Sigmoid colon (tissue), 7 donors: ENCODE measurements around the gene UPK3A. TPM values are rescaled to one million over a fixed set of nuclear protein-coding genes. Genes with fewer than 3 reads are reported as not detected.

Experiments
- DNase-seq: peaks from one replicate; pipeline ENCODE4 v3.0.0-alpha.2; 2019
- H3K27ac ChIP-seq, 4 donors: fragments of 200-600 bp; sonication (generic); one replicate each; pipeline ENCODE4 v1.5.1; 2016 to 2019; ENCODE audit warnings: mild to moderate bottlenecking in 1 of 4
- H3K27me3 ChIP-seq, 3 donors: fragments of 200-600 bp; sonication (generic); one replicate each; pipeline ENCODE4 v1.5.1; 2019; ENCODE audit warnings: mild to moderate bottlenecking in 1 of 3
- H3K36me3 ChIP-seq, 4 donors: fragments of 200-600 bp; sonication (generic); one replicate each; pipeline ENCODE4 v1.5.1; 2016 to 2019
- H3K4me1 ChIP-seq, 4 donors: fragments of 200-600 bp; sonication (generic); one replicate each; pipeline ENCODE4 v1.5.1; 2017 to 2019
- H3K4me3 ChIP-seq, 4 donors: fragments of 200-600 bp; sonication (generic); one replicate each; pipeline ENCODE4 v1.5.1; 2017 to 2019; ENCODE audit warnings: mild to moderate bottlenecking in 2 of 4, moderate library complexity in 1 of 4
- H3K9me3 ChIP-seq, 4 donors: fragments of 200-600 bp in 3 of 4; sonication (generic) in 3 of 4; one replicate each; pipeline versions ENCODE4 v1.5.1 to v1.6.1; 2013 to 2019
- EP300 ChIP-seq, 4 donors: sonication (generic); formaldehyde crosslinking; IDR thresholded peaks; one replicate each; pipeline ENCODE4 v1.6.1; 2017; ENCODE audit warnings: antibody characterized with exemption in 4 of 4
- POLR2A ChIP-seq, 2 donors: fragments of 450-650 bp; IDR thresholded peaks; one replicate each; pipeline ENCODE4 v1.6.1; 2016; ENCODE audit warnings: antibody characterized with exemption in 2 of 2, mild to moderate bottlenecking in 2 of 2, moderate library complexity in 2 of 2
- POLR2AphosphoS5 ChIP-seq, 4 donors: sonication (generic); formaldehyde crosslinking; IDR thresholded peaks; one replicate each; pipeline ENCODE4 v1.6.1; 2017; ENCODE audit warnings: antibody characterized with exemption in 4 of 4
- WGBS, 2 donors: extraction: QIAGEN DNeasy Blood & Tissue Kit; methylation state at CpG; one replicate each; pipeline ENCODE4 v1.1.7; 2013; 5-methylcytosine and 5-hydroxymethylcytosine counted together
- intact Hi-C: fragments of 100-400 bp; cut with DNase I; formaldehyde crosslinking; loops from one replicate; pipeline ENCODE4 v1.15.1; 2023
- polyA plus RNA-seq, 3 donors: library from polyadenylated mRNA; stranded (reverse); fragments of 200-250 nt; gene quantifications; one replicate each; pipeline ENCODE4 v1.2.3, GENCODE V29; 2013
- total RNA-seq, 4 donors: library from RNA; depleted of rRNA; stranded (reverse); fragments of >200 nt; gene quantifications; one replicate each; pipeline ENCODE4 v1.1.0, GENCODE V29; 2016
- TF ChIP-seq, protein P1 (sequence below), 4 experiments: fragments of 450-650 bp in 3 of 4; fragments of 200-600 bp in 1 of 4; IDR thresholded peaks; one replicate each; pipeline ENCODE4 v1.5.1; 2016 to 2019; ENCODE audit warnings: antibody characterized with exemption in 4 of 4, mild to moderate bottlenecking in 3 of 4, moderate library complexity in 2 of 4
- donor health status: healthy with polysubstance abuse.
- donor health status: Bipolar disorder and iron deficiency.
- donor health status: healthy.

UPK3A gene
- total and polyA plus RNA-seq, 7 donors: 0.98 TPM; not detected in 6

- H3K36me3 ChIP-seq: no peaks in the 10 kb centered on the region
- H3K9me3 ChIP-seq: no peaks in the 10 kb centered on the region
- no peak overlapping the region for H3K27ac ChIP-seq
- no peak for DNase-seq
- intact Hi-C loops: loop anchor here (5.0 kb wide), 1 partner anchor 33 kb away; no protein-coding TSS in a partner anchor
- peaks cover 0 to 9% (median 6%) of the 10 kb centered on the region in 4 donors for H3K4me1 ChIP-seq
- WGBS, 2 donors: 88 to 91% methylated on average over 6 of the region's 6 CpGs
- H3K4me3 ChIP-seq: no peak overlapping the region
- no peaks in the 10 kb centered on the region for H3K27me3 ChIP-seq
- no peak for TF ChIP-seq EP300 (IDR thresholded peaks at IDR 0.05)
- TF ChIP-seq POLR2AphosphoS5 (IDR thresholded peaks at IDR 0.05): no peak
- TF ChIP-seq, protein P1, sequence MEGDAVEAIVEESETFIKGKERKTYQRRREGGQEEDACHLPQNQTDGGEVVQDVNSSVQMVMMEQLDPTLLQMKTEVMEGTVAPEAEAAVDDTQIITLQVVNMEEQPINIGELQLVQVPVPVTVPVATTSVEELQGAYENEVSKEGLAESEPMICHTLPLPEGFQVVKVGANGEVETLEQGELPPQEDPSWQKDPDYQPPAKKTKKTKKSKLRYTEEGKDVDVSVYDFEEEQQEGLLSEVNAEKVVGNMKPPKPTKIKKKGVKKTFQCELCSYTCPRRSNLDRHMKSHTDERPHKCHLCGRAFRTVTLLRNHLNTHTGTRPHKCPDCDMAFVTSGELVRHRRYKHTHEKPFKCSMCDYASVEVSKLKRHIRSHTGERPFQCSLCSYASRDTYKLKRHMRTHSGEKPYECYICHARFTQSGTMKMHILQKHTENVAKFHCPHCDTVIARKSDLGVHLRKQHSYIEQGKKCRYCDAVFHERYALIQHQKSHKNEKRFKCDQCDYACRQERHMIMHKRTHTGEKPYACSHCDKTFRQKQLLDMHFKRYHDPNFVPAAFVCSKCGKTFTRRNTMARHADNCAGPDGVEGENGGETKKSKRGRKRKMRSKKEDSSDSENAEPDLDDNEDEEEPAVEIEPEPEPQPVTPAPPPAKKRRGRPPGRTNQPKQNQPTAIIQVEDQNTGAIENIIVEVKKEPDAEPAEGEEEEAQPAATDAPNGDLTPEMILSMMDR (IDR thresholded peaks at IDR 0.05): no peak
- no peak for TF ChIP-seq POLR2A (IDR thresholded peaks at IDR 0.05)
These were observed 20.2 kb downstream of the UPK3A start for GRCh38 chr22:45304971-45305370.

GRCh38 chr22:45305456-45306075 lies 20.8 kb downstream of the UPK3A start:
- 55 to 83% methylated on average over 6 of the region's 6 CpGs for WGBS, 2 donors
- TF ChIP-seq POLR2A (IDR thresholded peaks at IDR 0.05): no peak
- no peak for TF ChIP-seq EP300 (IDR thresholded peaks at IDR 0.05)
- TF ChIP-seq, protein P1 (IDR thresholded peaks at IDR 0.05): no peak
- TF ChIP-seq POLR2AphosphoS5 (IDR thresholded peaks at IDR 0.05): no peak

DNA sequence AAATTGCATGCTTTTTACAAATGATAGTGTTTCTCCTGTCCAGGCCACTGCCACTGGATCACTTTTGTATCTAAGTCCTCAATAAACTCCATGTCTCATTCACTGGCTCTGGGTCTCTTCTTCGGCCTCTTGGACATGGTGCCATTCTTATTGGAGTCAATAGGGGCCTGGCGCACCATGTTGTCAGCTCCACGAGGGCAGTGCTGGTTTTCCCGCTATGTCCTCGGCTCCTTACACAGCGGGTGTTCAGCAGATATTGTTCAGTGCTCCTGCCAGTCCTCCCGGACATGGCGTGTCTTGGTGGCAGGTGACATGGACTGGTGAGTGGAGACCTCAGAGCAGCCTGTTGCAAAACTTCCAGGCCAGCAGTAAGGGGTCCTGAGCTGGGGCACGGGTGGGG lies 21.4 kb downstream of the UPK3A start:
- no peaks in the 10 kb centered on the region for H3K9me3 ChIP-seq
- WGBS, 2 donors: 95 to 96% methylated on average over 9 of the region's 9 CpGs
- H3K4me3 ChIP-seq: no peak overlapping the region
- peaks cover 0 to 16% (median 14%) of the 10 kb centered on the region in 4 donors for H3K4me1 ChIP-seq
- DNase-seq: no peak
- no peak overlapping the region for H3K27ac ChIP-seq
- no peak for TF ChIP-seq POLR2A (IDR thresholded peaks at IDR 0.05)
- no peak for TF ChIP-seq EP300 (IDR thresholded peaks at IDR 0.05)
- TF ChIP-seq, protein P1 (IDR thresholded peaks at IDR 0.05): no peak
- TF ChIP-seq POLR2AphosphoS5 (IDR thresholded peaks at IDR 0.05): no peak
- no peaks in the 10 kb centered on the region for H3K36me3 ChIP-seq
- intact Hi-C loops: loop anchor here (5.0 kb wide), 1 partner anchor 34 kb away; no protein-coding TSS in a partner anchor
- no peaks in the 10 kb centered on the region for H3K27me3 ChIP-seq

More at GRCh38 chr22:45305456-45306075, 20.8 kb downstream of the UPK3A start:
- Histone ChIP-seq H3K36me3 (no peaks in the 10 kb centered on the region), H3K9me3 (no peaks in the 10 kb centered on the region), H3K4me1 (peaks cover 0 to 10% (median 8%) of the 10 kb centered on the region in 4 donors), H3K4me3 (no peak overlapping the region), H3K27ac (no peak overlapping the region), H3K27me3 (no peaks in the 10 kb centered on the region)
- intact Hi-C loops: loop anchor here (5.0 kb wide), 1 partner anchor 33 kb away; no protein-coding TSS in a partner anchor
- DNase-seq: no peak

- intact Hi-C loops: loop anchor here (5.0 kb wide), 1 partner anchor 36 kb away; no protein-coding TSS in a partner anchor
- no peaks in the 10 kb centered on the region for H3K36me3 ChIP-seq
These were observed 23.7 kb downstream of the UPK3A start for GRCh38 chr22:45308391-45308956.

More at GRCh38 chr22:45308391-45308956, 23.7 kb downstream of the UPK3A start:
- WGBS, 2 donors: 70 to 83% methylated on average over 6 of the region's 6 CpGs
- TF ChIP-seq POLR2AphosphoS5 (IDR thresholded peaks at IDR 0.05): no peak
- no peak for TF ChIP-seq POLR2A (IDR thresholded peaks at IDR 0.05)
- TF ChIP-seq, protein P1 (IDR thresholded peaks at IDR 0.05): no peak
- TF ChIP-seq EP300 (IDR thresholded peaks at IDR 0.05): no peak
- no peak overlapping the region for H3K4me3 ChIP-seq
- no peaks in the 10 kb centered on the region for H3K9me3 ChIP-seq
- peaks cover 0 to 20% (median 20%) of the 10 kb centered on the region in 4 donors for H3K4me1 ChIP-seq
- H3K27me3 ChIP-seq: no peaks in the 10 kb centered on the region
- no peak for DNase-seq
- peak overlapping the region in 1 of 4 donors; percentile 83 for H3K27ac ChIP-seq
